Thyroid gland (tissue), 4 donors: ENCODE results near the gene TBC1D8.

Source experiments
- CTCF ChIP-seq, 6 experiments: fragments of 200-600 bp in 3 of 6; fragments of 450-650 bp in 3 of 6; sonication (generic) in 3 of 6; IDR thresholded peaks; one replicate each; pipeline ENCODE4 v1.5.1; 2016 to 2019; ENCODE audit warnings: antibody characterized with exemption in 6 of 6, mild to moderate bottlenecking in 2 of 6, inconsistent platforms in 1 of 6, moderate library complexity in 1 of 6
- POLR2A ChIP-seq, 2 donors: fragments of 450-650 bp; IDR thresholded peaks; one replicate each; pipeline ENCODE4 v1.6.1; 2017; ENCODE audit warnings: antibody characterized with exemption in 2 of 2, mild to moderate bottlenecking in 2 of 2, moderate library complexity in 1 of 2

- TF ChIP-seq CTCF (IDR thresholded peaks at IDR 0.05) (no peak), POLR2A (IDR thresholded peaks at IDR 0.05) (no peak)
These were observed 127.7 kb downstream of the TBC1D8 start for GRCh38 chr2:101023327-101024107.
